Adrenal gland (tissue), 12 donors: ENCODE results near the gene PBX3. TPM values are rescaled to one million over a fixed set of nuclear protein-coding genes. Genes with fewer than 3 reads are reported as not detected.

Experiments used
- DNase-seq, 7 donors: peaks; one replicate each; pipeline ENCODE4 v3.0.0-alpha.2; 2019 to 2020
- H3K27ac ChIP-seq, 5 donors: fragments of 200-600 bp; sonication (generic) in 4 of 5; 1 replicate in 3 of 5; 2 replicates in 2 of 5; pipeline versions ENCODE4 v1.5.1 to v1.8.0; 2016 to 2020; ENCODE audit warnings: mild to moderate bottlenecking in 1 of 5
- H3K27me3 ChIP-seq: fragments of 200-600 bp; 2 replicates; pipeline ENCODE4 v1.8.0; 2021
- H3K36me3 ChIP-seq, 2 donors: fragments of 200-600 bp; replicated peaks in 1 of 2; 1 replicate in 1 of 2; 2 replicates in 1 of 2; pipeline versions ENCODE4 v1.5.1 to v1.8.0; 2018 to 2022
- H3K4me1 ChIP-seq, 2 donors: fragments of 200-600 bp; replicated peaks in 1 of 2; 1 replicate in 1 of 2; 2 replicates in 1 of 2; pipeline versions ENCODE4 v1.5.1 to v1.8.0; 2018 to 2021
- H3K4me3 ChIP-seq, 4 donors: fragments of 200-600 bp; sonication (generic) in 3 of 4; one replicate each; pipeline ENCODE4 v1.5.1; 2016 to 2018
- H3K9me3 ChIP-seq, 3 donors: fragments of 200-600 bp; sonication (generic) in 1 of 3; replicated peaks in 1 of 3; 1 replicate in 2 of 3; 2 replicates in 1 of 3; pipeline versions ENCODE4 v1.5.1 to v1.8.0; 2016 to 2021
- CTCF ChIP-seq, 6 experiments: fragments of 450-650 bp in 4 of 6; fragments of 200-600 bp in 2 of 6; sonication (generic) in 1 of 6; IDR thresholded peaks; 1 replicate in 5 of 6; 2 replicates in 1 of 6; pipeline versions ENCODE4 v1.5.1 to v1.8.0; 2016 to 2021; ENCODE audit warnings: antibody characterized with exemption in 6 of 6, mild to moderate bottlenecking in 2 of 6, moderate library complexity in 1 of 6
- POLR2A ChIP-seq, 2 donors: fragments of 450-650 bp; IDR thresholded peaks; one replicate each; pipeline ENCODE4 v1.6.1; 2017; ENCODE audit warnings: antibody characterized with exemption in 2 of 2, mild to moderate bottlenecking in 2 of 2, moderate library complexity in 1 of 2
- WGBS, 4 donors: extraction: QIAGEN DNeasy Blood & Tissue Kit in 2 of 4; methylation state at CpG; one replicate each; pipeline versions ENCODE4 v1.1.5 to v1.1.7; 2013 to 2017; 5-methylcytosine and 5-hydroxymethylcytosine counted together
- intact Hi-C, 2 donors: fragments of 100-400 bp; cut with DNase I; formaldehyde crosslinking; loops; one replicate each; pipeline versions ENCODE4 v1.14.1 to v1.15.0; 2022 to 2023
- polyA plus RNA-seq, 3 donors: library from polyadenylated mRNA; stranded (reverse); fragments of 200-250 nt in 2 of 3; fragments of 350-450 nt in 1 of 3; fragmentation: Illumina TruSeq in 1 of 3; extraction: RNeasy Lipid Tissue Mini Kit (QIAGEN cat#74804) in 1 of 3; gene quantifications; one replicate each; pipeline ENCODE4 v1.2.3, GENCODE V29; 2013 to 2014
- total RNA-seq, 9 donors: library from RNA; depleted of rRNA in 4 of 9; stranded (reverse); fragments of >200 nt in 4 of 9; fragments of 120-200 nt in 1 of 9; fragmentation: NEBNext Ultra II Directional in 1 of 9; extraction: Animal tissue kit (Norgen Biotek cat#: 25700) in 1 of 9; gene quantifications; one replicate each; pipeline versions ENCODE4 v1.1.0 to v1.2.4, GENCODE V29; 2013 to 2023
- donor health status: healthy with polysubstance abuse.
- donor health status: Bipolar disorder and iron deficiency.
- donor health status: DM: yes; HTN: yes; CAD: no.
- donor health status: DM: no; HTN: no; CAD: no.
- donor health status: DM: no; HTN: no; CAD: no.
- donor health status: DM: yes; HTN: yes; CAD: no.

PBX3 gene
- total and polyA plus RNA-seq, 12 donors, result 18.3 to 231 (median 133) TPM

GRCh38 chr9:126002476-126003350 lies 255.5 kb downstream of the PBX3 start:
- 86 to 93% (median 90%) methylated on average over 18 to 21 of the region's 21 CpGs for WGBS, 4 donors
- DNase-seq, result no peak
- no peak overlapping the region for H3K4me3 ChIP-seq

GRCh38 chr9:126009047-126009446 lies 261.9 kb downstream of the PBX3 start:
- no peaks in the 10 kb centered on the region for H3K4me1 ChIP-seq
- 79 to 92% (median 90%) methylated on average over 2 of the region's 2 CpGs for WGBS, 4 donors
- no peaks in the 10 kb centered on the region for H3K36me3 ChIP-seq
- intact Hi-C loops, result no loop called here
- TF ChIP-seq CTCF (IDR thresholded peaks at IDR 0.05) (peak in 1 of 6 experiments; percentile 12), POLR2A (IDR thresholded peaks at IDR 0.05) (no peak)
- H3K4me3 ChIP-seq, result no peak overlapping the region
- no peak overlapping the region for H3K27ac ChIP-seq
- no peak for DNase-seq
- H3K9me3 ChIP-seq, result no peaks in the 10 kb centered on the region
- H3K27me3 ChIP-seq, result no peaks in the 10 kb centered on the region

More at GRCh38 chr9:126002476-126003350, 255.5 kb downstream of the PBX3 start:
- no peaks in the 10 kb centered on the region for H3K4me1 ChIP-seq
- no peak overlapping the region for H3K27ac ChIP-seq
- TF ChIP-seq CTCF (IDR thresholded peaks at IDR 0.05) (no peak), POLR2A (IDR thresholded peaks at IDR 0.05) (no peak)
- H3K36me3 ChIP-seq, result no peaks in the 10 kb centered on the region
- intact Hi-C loops, result no loop called here
- H3K27me3 ChIP-seq, result no peaks in the 10 kb centered on the region
- no peaks in the 10 kb centered on the region for H3K9me3 ChIP-seq

- H3K4me1 ChIP-seq, result no peaks in the 10 kb centered on the region
- no peaks in the 10 kb centered on the region for H3K36me3 ChIP-seq
- TF ChIP-seq CTCF (IDR thresholded peaks at IDR 0.05) (no peak), POLR2A (IDR thresholded peaks at IDR 0.05) (no peak)
- H3K4me3 ChIP-seq, result no peak overlapping the region
- intact Hi-C loops, result no loop called here
- 79 to 81% (median 80%) methylated on average over 12 of the region's 12 CpGs for WGBS, 4 donors
- H3K27ac ChIP-seq, result no peak overlapping the region
- DNase-seq, result no peak
- H3K27me3 ChIP-seq, result no peaks in the 10 kb centered on the region
- H3K9me3 ChIP-seq, result no peaks in the 10 kb centered on the region
Measured at GRCh38 chr9:126014726-126015125, 267.6 kb downstream of the PBX3 start.

- Histone ChIP-seq H3K27me3 (no peaks in the 10 kb centered on the region), H3K36me3 (no peaks in the 10 kb centered on the region), H3K9me3 (no peaks in the 10 kb centered on the region), H3K27ac (no peak overlapping the region), H3K4me1 (no peaks in the 10 kb centered on the region), H3K4me3 (no peak overlapping the region)
- TF ChIP-seq CTCF (IDR thresholded peaks at IDR 0.05), result no peak
- TF ChIP-seq POLR2A (IDR thresholded peaks at IDR 0.05), result no peak
- no peak for DNase-seq
- intact Hi-C loops, result no loop called here
- 87 to 94% (median 92%) methylated on average over 17 of the region's 17 CpGs for WGBS, 4 donors
Measured at GRCh38 chr9:126015424-126015823, 268.3 kb downstream of the PBX3 start.
